Mesenchymal stem cell (in vitro differentiated cells and primary cell): ENCODE results near the gene FGFR2. TPM values are rescaled to one million over a fixed set of nuclear protein-coding genes. Genes with fewer than 3 reads are reported as not detected.

Experiments
- DNase-seq: peaks from one replicate; pipeline ENCODE4 v3.0.0-alpha.2; 2013
- H2AFZ ChIP-seq: one replicate; pipeline ENCODE4 v1.6.1; 2013; ENCODE audit warnings: low read depth, mild to moderate bottlenecking, control low read depth, inconsistent platforms, low read length, moderate library complexity
- H2AK5ac ChIP-seq: 2 replicates; pipeline ENCODE4 v1.6.1; 2013; ENCODE audit warnings: low read length, moderate library complexity, mild to moderate bottlenecking, inconsistent platforms; ENCODE audit not compliant: severe bottlenecking
- H2BK120ac ChIP-seq: one replicate; pipeline ENCODE4 v1.6.1; 2013; ENCODE audit warnings: low read depth, mild to moderate bottlenecking, inconsistent platforms, low read length, moderate library complexity
- H2BK12ac ChIP-seq, 2 experiments: one replicate each; pipeline ENCODE4 v1.6.1; 2013; ENCODE audit warnings: inconsistent platforms in 2 of 2, low read length in 2 of 2, mild to moderate bottlenecking in 2 of 2, moderate library complexity in 2 of 2, control low read depth in 1 of 2
- H2BK15ac ChIP-seq: one replicate; pipeline ENCODE4 v1.6.1; 2013; ENCODE audit warnings: mild to moderate bottlenecking, low read depth, inconsistent platforms; ENCODE audit not compliant: poor library complexity, severe bottlenecking
- H2BK5ac ChIP-seq: 2 replicates; pipeline ENCODE4 v1.6.1; 2013; ENCODE audit warnings: low read depth, mild to moderate bottlenecking, low read length, control low read depth, inconsistent platforms; ENCODE audit not compliant: poor library complexity, severe bottlenecking
- H3K14ac ChIP-seq, 2 experiments: one replicate each; pipeline ENCODE4 v1.6.1; 2013; ENCODE audit warnings: inconsistent platforms in 2 of 2, low read length in 2 of 2, control low read depth in 1 of 2, mild to moderate bottlenecking in 1 of 2, moderate library complexity in 1 of 2
- H3K18ac ChIP-seq, 2 experiments: one replicate each; pipeline ENCODE4 v1.6.1; 2013; ENCODE audit warnings: inconsistent platforms in 2 of 2, low read length in 2 of 2, control low read depth in 1 of 2, low read depth in 1 of 2, mild to moderate bottlenecking in 1 of 2
- H3K23ac ChIP-seq, 2 experiments: one replicate each; pipeline ENCODE4 v1.6.1; 2013; ENCODE audit warnings: inconsistent platforms in 2 of 2, low read length in 2 of 2, mild to moderate bottlenecking in 2 of 2, moderate library complexity in 2 of 2, control low read depth in 1 of 2
- H3K27ac ChIP-seq: 2 replicates; pipeline ENCODE4 v1.5.1; 2013; ENCODE audit warnings: mild to moderate bottlenecking, moderate library complexity, low read length, control low read depth, inconsistent platforms; ENCODE audit not compliant: poor library complexity, severe bottlenecking
- H3K27me3 ChIP-seq, 2 experiments: 2 replicates each; pipeline versions ENCODE4 v1.6.1 to v1.7.0; 2013; ENCODE audit warnings: low read length in 2 of 2, mild to moderate bottlenecking in 2 of 2, moderate library complexity in 2 of 2, control low read depth in 1 of 2, inconsistent platforms in 1 of 2; ENCODE audit not compliant: control insufficient read depth in 1 of 2, insufficient read depth in 1 of 2
- H3K36me3 ChIP-seq, 2 experiments: 2 replicates each; pipeline versions ENCODE4 v1.6.1 to v1.7.0; 2013; ENCODE audit warnings: low read length in 2 of 2, control low read depth in 1 of 2, inconsistent platforms in 1 of 2, low read depth in 1 of 2, mild to moderate bottlenecking in 1 of 2; ENCODE audit not compliant: insufficient read depth in 2 of 2, control insufficient read depth in 1 of 2
- H3K4ac ChIP-seq, 2 experiments: one replicate each; pipeline ENCODE4 v1.6.1; 2013; ENCODE audit warnings: inconsistent platforms in 2 of 2, low read length in 2 of 2, mild to moderate bottlenecking in 2 of 2, moderate library complexity in 2 of 2, control low read depth in 1 of 2, low read depth in 1 of 2
- H3K4me1 ChIP-seq: 2 replicates; pipeline ENCODE4 v1.6.1; 2013; ENCODE audit warnings: low read depth, low read length, control low read depth; ENCODE audit not compliant: control insufficient read depth, insufficient read depth
- H3K4me2 ChIP-seq: 2 replicates; pipeline ENCODE4 v1.6.1; 2013; ENCODE audit warnings: low read length, mild to moderate bottlenecking, inconsistent platforms; ENCODE audit not compliant: poor library complexity, severe bottlenecking
- H3K4me3 ChIP-seq, 2 experiments: 2 replicates each; pipeline versions ENCODE4 v1.5.1 to v1.7.0; 2013; ENCODE audit warnings: low read length in 2 of 2, mild to moderate bottlenecking in 2 of 2, control low read depth in 1 of 2, low read depth in 1 of 2; ENCODE audit not compliant: insufficient read depth in 1 of 2
- H3K79me1 ChIP-seq: replicated peaks from 2 replicates; pipeline ENCODE4 v1.6.1; 2013; ENCODE audit warnings: mild to moderate bottlenecking, control low read depth, low read length, inconsistent platforms; ENCODE audit not compliant: poor library complexity, severe bottlenecking
- H3K9ac ChIP-seq: 2 replicates; pipeline ENCODE4 v1.7.0; 2013; ENCODE audit warnings: mild to moderate bottlenecking, low read length, moderate library complexity
- H3K9me3 ChIP-seq: 2 replicates; pipeline ENCODE4 v1.7.0; 2013; ENCODE audit warnings: mild to moderate bottlenecking, low read length; ENCODE audit not compliant: control insufficient read depth
- H4K8ac ChIP-seq: one replicate; pipeline ENCODE4 v1.6.1; 2013; ENCODE audit warnings: inconsistent platforms, mild to moderate bottlenecking, low read length, moderate library complexity
- H4K91ac ChIP-seq: one replicate; pipeline ENCODE4 v1.6.1; 2013; ENCODE audit warnings: mild to moderate bottlenecking, low read length, inconsistent platforms
- WGBS: methylation state at CpG from one replicate; pipeline ENCODE4 v1.1.7; 2013; ENCODE audit warnings: mixed read lengths; 5-methylcytosine and 5-hydroxymethylcytosine counted together
- polyA plus RNA-seq, 2 experiments: library from polyadenylated mRNA; stranded (reverse); fragments of 200-250 nt; gene quantifications; one replicate each; pipeline ENCODE4 v1.2.3, GENCODE V29; 2013

Gene FGFR2
- 0.83 TPM for polyA plus RNA-seq (2013, experiment 1 of 2)
- 0.92 TPM for polyA plus RNA-seq (2013, experiment 2 of 2)

DNA sequence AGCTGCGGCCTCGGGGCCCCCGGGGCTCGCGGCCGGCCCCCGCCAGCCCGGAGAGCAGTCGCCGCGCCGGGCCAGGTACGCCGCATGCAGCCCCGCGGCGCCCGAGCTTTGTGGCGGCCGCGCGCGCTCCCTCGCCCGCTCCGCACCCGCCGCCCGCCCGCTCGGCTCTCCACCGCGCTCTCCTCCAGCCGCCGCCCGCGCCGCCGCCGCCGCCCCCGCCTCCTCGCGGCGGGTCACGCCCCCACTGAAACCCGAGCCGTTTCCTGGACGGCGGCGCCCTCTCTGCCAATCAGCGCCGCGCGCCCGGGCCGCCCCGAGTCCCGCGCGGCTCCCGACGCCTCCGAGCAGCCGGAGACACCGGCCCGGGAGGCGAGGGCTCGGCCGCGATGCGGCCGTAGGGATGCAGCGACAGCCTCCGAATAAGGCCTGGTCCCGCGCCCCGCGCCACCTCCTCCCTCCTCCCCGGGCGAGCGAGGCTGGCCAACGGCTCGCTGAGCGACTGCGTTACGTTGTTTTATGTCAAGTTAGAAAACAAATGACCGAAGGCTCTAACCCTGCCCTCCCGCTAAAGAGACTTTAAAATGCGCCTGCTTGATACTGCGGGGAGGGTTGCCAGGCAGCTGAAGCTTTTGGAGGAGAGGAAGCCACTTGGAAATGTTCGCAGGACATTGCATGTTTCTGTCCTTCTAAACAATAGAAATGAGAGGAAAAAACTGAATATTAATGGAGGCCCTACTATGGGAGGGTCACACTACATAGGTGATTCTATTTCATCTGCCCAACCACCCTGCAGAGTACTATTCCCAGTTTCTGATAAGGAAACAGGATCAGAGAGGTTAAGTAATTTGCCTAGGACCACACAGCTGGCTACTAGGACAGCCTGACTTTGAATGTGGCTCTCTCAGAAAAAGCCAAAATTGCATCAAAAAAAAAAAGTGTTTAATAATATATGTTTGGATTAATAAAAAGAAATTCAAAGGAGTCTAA, at the start of gene FGFR2:
FGFR2 (minus strand) TSS at position 182 of the 987 bp plus-strand sequence. CDS start 4,627 bp downstream, outside the sequence.
- no peak within 1 kb of the TSS for H2BK120ac ChIP-seq
- under 1% methylated on average over 61 of the region's 92 CpGs for WGBS
- H3K14ac ChIP-seq: no peak within 1 kb of the TSS
- no peak within 1 kb of the TSS for H4K91ac ChIP-seq
- H2BK5ac ChIP-seq: no peak within 1 kb of the TSS
- peak within 1 kb of the TSS; percentile 95 for H3K4me2 ChIP-seq
- no peaks in the 10 kb centered on the region for H3K36me3 ChIP-seq
- H2BK15ac ChIP-seq: peak within 1 kb of the TSS; percentile 45
- DNase-seq: peak; percentile 70
- no peaks in the 10 kb centered on the region for H3K9me3 ChIP-seq
- peak within 1 kb of the TSS; percentile 16 for H4K8ac ChIP-seq
- H2BK12ac ChIP-seq: no peak within 1 kb of the TSS
- H3K23ac ChIP-seq: no peak within 1 kb of the TSS
- no peak within 1 kb of the TSS for H2AFZ ChIP-seq
- peaks cover 59 to 61% of the 10 kb centered on the region in 2 experiments for H3K27me3 ChIP-seq
- H2AK5ac ChIP-seq: no peak within 1 kb of the TSS
- no peaks in the 10 kb centered on the region for H3K79me1 ChIP-seq
- H3K9ac ChIP-seq: no peak within 1 kb of the TSS
- H3K27ac ChIP-seq: no peak within 1 kb of the TSS
- H3K4me1 ChIP-seq: peaks cover 25% of the 10 kb centered on the region
- H3K4ac ChIP-seq: no peak within 1 kb of the TSS
- H3K4me3 ChIP-seq: peak within 1 kb of the TSS; percentile 66 to 70
- no peak within 1 kb of the TSS for H3K18ac ChIP-seq

- Histone ChIP-seq H2BK15ac (no peak overlapping the region), H3K9me3 (peaks cover 3% of the 10 kb centered on the region), H3K4ac (no peak overlapping the region), H3K4me2 (no peak overlapping the region), H2BK120ac (no peak overlapping the region), H4K8ac (no peak overlapping the region), H3K4me1 (peaks cover 1% of the 10 kb centered on the region), H3K27me3 (no peaks in the 10 kb centered on the region), H3K18ac (no peak overlapping the region), H3K23ac (no peak overlapping the region), H2AK5ac (no peak overlapping the region), H2BK5ac (no peak overlapping the region), H3K36me3 (no peaks in the 10 kb centered on the region), H3K79me1 (no peaks in the 10 kb centered on the region), H3K27ac (no peak overlapping the region), H3K14ac (no peak overlapping the region), H2AFZ (no peak overlapping the region), H2BK12ac (no peak overlapping the region), H4K91ac (no peak overlapping the region), H3K4me3 (no peak overlapping the region), H3K9ac (no peak overlapping the region)
- 79% methylated on average over 4 of the region's 4 CpGs for WGBS
- DNase-seq: no peak
Observed at GRCh38 chr10:121647401-121647800, 49.2 kb upstream of the FGFR2 start.

- no peak overlapping the region for H3K27ac ChIP-seq
- no peak overlapping the region for H2BK12ac ChIP-seq
- H4K91ac ChIP-seq: no peak overlapping the region
- no peak overlapping the region for H2AFZ ChIP-seq
- no peak for DNase-seq
- no peak overlapping the region for H4K8ac ChIP-seq
- no peak overlapping the region for H3K18ac ChIP-seq
- H2AK5ac ChIP-seq: no peak overlapping the region
- H3K23ac ChIP-seq: no peak overlapping the region
- H2BK120ac ChIP-seq: no peak overlapping the region
- H3K9me3 ChIP-seq: peaks cover 3% of the 10 kb centered on the region
- H3K79me1 ChIP-seq: no peaks in the 10 kb centered on the region
- H3K9ac ChIP-seq: no peak overlapping the region
- H2BK15ac ChIP-seq: no peak overlapping the region
- no peaks in the 10 kb centered on the region for H3K36me3 ChIP-seq
- 77% methylated on average over 7 of the region's 7 CpGs for WGBS
- peaks cover 1% of the 10 kb centered on the region for H3K4me1 ChIP-seq
- no peak overlapping the region for H2BK5ac ChIP-seq
- H3K4me2 ChIP-seq: no peak overlapping the region
- H3K27me3 ChIP-seq: no peaks in the 10 kb centered on the region
- H3K14ac ChIP-seq: no peak overlapping the region
- H3K4ac ChIP-seq: no peak overlapping the region
- H3K4me3 ChIP-seq: no peak overlapping the region
Observed at GRCh38 chr10:121645696-121646095, 47.5 kb upstream of the FGFR2 start.

DNA sequence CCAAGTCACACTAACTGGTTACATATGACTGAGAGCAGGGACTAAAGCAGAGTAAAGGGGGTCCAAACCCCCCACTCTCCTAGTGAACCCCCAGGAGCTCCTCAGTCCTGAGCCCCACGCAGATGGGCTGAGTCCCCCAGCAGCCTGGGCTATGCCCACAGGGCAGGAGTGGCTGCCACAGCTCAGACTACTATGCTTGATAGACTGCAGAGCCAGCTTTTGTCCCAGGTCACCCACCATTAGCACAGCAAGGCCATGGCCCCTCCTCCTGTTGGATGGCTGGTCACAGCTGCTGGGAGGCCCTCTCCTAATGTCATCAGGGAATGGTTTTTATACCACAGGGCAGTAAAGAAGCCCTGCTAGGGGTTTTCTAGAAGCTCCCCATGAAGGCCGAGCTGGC, 46.3 kb upstream of the FGFR2 start:
- Histone ChIP-seq H3K4ac (no peak overlapping the region), H3K36me3 (no peaks in the 10 kb centered on the region), H3K14ac (no peak overlapping the region), H2BK120ac (no peak overlapping the region), H3K9ac (no peak overlapping the region), H2AK5ac (no peak overlapping the region), H2BK5ac (no peak overlapping the region), H3K27ac (no peak overlapping the region), H3K4me1 (peaks cover 1% of the 10 kb centered on the region), H3K18ac (no peak overlapping the region), H3K4me3 (no peak overlapping the region), H3K79me1 (no peaks in the 10 kb centered on the region), H4K91ac (no peak overlapping the region), H2BK15ac (no peak overlapping the region), H3K4me2 (no peak overlapping the region), H3K27me3 (no peaks in the 10 kb centered on the region), H4K8ac (no peak overlapping the region), H2AFZ (no peak overlapping the region), H3K9me3 (peaks cover 3% of the 10 kb centered on the region), H2BK12ac (no peak overlapping the region), H3K23ac (no peak overlapping the region)
- WGBS: 74% methylated on average over 2 of the region's 2 CpGs
- no peak for DNase-seq
